ENCODE measurements around the gene RAI1. TPM values are rescaled to one million over a fixed set of nuclear protein-coding genes. Genes with fewer than 3 reads are reported as not detected.

RAI1 gene
- total and polyA plus RNA-seq, 10 donors, result 5.4 to 61.9 (median 35.2) TPM

- intact Hi-C loops (cut with DNase I; ENCODE audit: low total_unique reads), result no loop called here
- Histone ChIP-seq H3K9me3 (no peaks in the 10 kb centered on the region), H3K27ac (peak overlapping the region in 1 of 8 donors; percentile 30), H3K27me3 (replicated peaks in 1 of 7) (peaks cover 0 to 2% (median 0%) of the 10 kb centered on the region in 7 donors), H3K4me3 (no peak overlapping the region), H3K36me3 (peaks cover 0 to 15% (median 13%) of the 10 kb centered on the region in 6 donors), H3K4me1 (peaks cover 36 to 82% (median 59%) of the 10 kb centered on the region in 6 donors)
- no peak for DNase-seq
- WGBS, 5 donors, result 91 to 95% (median 93%) methylated on average over 5 to 6 of the region's 6 CpGs
- no peak for TF ChIP-seq POLR2AphosphoS5 (IDR thresholded peaks at IDR 0.05)
- no peak for TF ChIP-seq CTCF (IDR thresholded peaks at IDR 0.05 in 8 of 11, conservative IDR thresholded peaks at IDR 0.05 in 3 of 11)
- TF ChIP-seq POLR2A (IDR thresholded peaks at IDR 0.05), result no peak
Observed at GRCh38 chr17:17789410-17789809, 108.2 kb downstream of the RAI1 start.

- 74 to 81% (median 75%) methylated on average over 12 of the region's 12 CpGs for WGBS, 5 donors
- peaks cover 0 to 22% (median 20%) of the 10 kb centered on the region in 6 donors for H3K36me3 ChIP-seq
- H3K27ac ChIP-seq, result peak overlapping the region in 1 of 8 donors; percentile 30
- H3K4me3 ChIP-seq, result no peak overlapping the region
- peaks cover 33 to 82% (median 58%) of the 10 kb centered on the region in 6 donors for H3K4me1 ChIP-seq
- intact Hi-C loops (cut with DNase I; ENCODE audit: low total_unique reads), result loop anchor here (10.0 kb wide), 1 partner anchor 45 kb away; no protein-coding TSS in a partner anchor
- H3K27me3 ChIP-seq (replicated peaks in 1 of 7), result no peaks in the 10 kb centered on the region
- TF ChIP-seq POLR2AphosphoS5 (IDR thresholded peaks at IDR 0.05) (no peak), POLR2A (IDR thresholded peaks at IDR 0.05) (no peak), CTCF (IDR thresholded peaks at IDR 0.05 in 8 of 11, conservative IDR thresholded peaks at IDR 0.05 in 3 of 11) (no peak)
- DNase-seq, result no peak
- H3K9me3 ChIP-seq, result no peaks in the 10 kb centered on the region
Observed at GRCh38 chr17:17789828-17790636, 108.8 kb downstream of the RAI1 start.

- intact Hi-C loops (cut with DNase I; ENCODE audit: low total_unique reads), result loop anchor here (10.0 kb wide), 1 partner anchor 46 kb away; no protein-coding TSS in a partner anchor
- WGBS, 5 donors, result 79 to 89% (median 85%) methylated on average over 25 to 26 of the region's 26 CpGs
Observed at GRCh38 chr17:17790637-17791464, 109.6 kb downstream of the RAI1 start.

More at GRCh38 chr17:17790637-17791464, 109.6 kb downstream of the RAI1 start:
- no peak overlapping the region for H3K4me3 ChIP-seq
- peaks cover 30 to 77% (median 51%) of the 10 kb centered on the region in 6 donors for H3K4me1 ChIP-seq
- no peak for DNase-seq
- H3K36me3 ChIP-seq, result peaks cover 0 to 30% (median 28%) of the 10 kb centered on the region in 6 donors
- TF ChIP-seq POLR2A (IDR thresholded peaks at IDR 0.05) (no peak), POLR2AphosphoS5 (IDR thresholded peaks at IDR 0.05) (no peak), CTCF (IDR thresholded peaks at IDR 0.05 in 8 of 11, conservative IDR thresholded peaks at IDR 0.05 in 3 of 11) (no peak)
- no peaks in the 10 kb centered on the region for H3K27me3 ChIP-seq (replicated peaks in 1 of 7)
- no peaks in the 10 kb centered on the region for H3K9me3 ChIP-seq
- peak overlapping the region in 2 of 8 donors; percentile 73 to 81 for H3K27ac ChIP-seq

Data from spleen (tissue), 11 donors.